ENCODE measurements around the gene LRRC4. TPM values are rescaled to one million over a fixed set of nuclear protein-coding genes. Genes with fewer than 3 reads are reported as not detected.

LRRC4 gene
- total RNA-seq, 2 experiments from 2014 or later, result 1.1 to 1.6 TPM

DNA sequence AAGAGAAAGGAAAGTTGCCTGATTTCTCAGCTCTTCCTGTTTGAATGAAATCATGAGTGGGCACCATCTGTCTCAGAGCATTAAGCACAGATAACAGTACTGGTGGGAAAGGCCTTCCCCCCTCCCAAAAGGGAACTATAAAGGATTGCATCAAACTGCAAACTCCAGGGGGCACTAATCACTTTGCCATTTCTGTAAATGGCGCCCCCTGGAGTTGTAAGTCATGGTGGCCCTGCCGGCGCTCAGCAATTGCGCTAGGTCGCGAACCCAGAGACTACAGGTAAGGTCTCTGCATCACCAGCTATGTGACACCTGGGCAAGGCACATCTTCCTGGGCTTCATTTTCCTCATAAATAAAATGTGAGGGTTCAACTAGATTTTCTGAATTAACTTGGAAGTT lies 11.1 kb downstream of the LRRC4 start:
- no peaks in the 10 kb centered on the region for H3K9me3 ChIP-seq (ENCODE audit: control insufficient read depth in 1 of 2, insufficient read depth in 1 of 2, low read length in 2 of 2)
- H3K4me1 ChIP-seq (ENCODE audit: insufficient read depth, low read length), result no peaks in the 10 kb centered on the region
- TF ChIP-seq, protein P1, sequence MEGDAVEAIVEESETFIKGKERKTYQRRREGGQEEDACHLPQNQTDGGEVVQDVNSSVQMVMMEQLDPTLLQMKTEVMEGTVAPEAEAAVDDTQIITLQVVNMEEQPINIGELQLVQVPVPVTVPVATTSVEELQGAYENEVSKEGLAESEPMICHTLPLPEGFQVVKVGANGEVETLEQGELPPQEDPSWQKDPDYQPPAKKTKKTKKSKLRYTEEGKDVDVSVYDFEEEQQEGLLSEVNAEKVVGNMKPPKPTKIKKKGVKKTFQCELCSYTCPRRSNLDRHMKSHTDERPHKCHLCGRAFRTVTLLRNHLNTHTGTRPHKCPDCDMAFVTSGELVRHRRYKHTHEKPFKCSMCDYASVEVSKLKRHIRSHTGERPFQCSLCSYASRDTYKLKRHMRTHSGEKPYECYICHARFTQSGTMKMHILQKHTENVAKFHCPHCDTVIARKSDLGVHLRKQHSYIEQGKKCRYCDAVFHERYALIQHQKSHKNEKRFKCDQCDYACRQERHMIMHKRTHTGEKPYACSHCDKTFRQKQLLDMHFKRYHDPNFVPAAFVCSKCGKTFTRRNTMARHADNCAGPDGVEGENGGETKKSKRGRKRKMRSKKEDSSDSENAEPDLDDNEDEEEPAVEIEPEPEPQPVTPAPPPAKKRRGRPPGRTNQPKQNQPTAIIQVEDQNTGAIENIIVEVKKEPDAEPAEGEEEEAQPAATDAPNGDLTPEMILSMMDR (IDR thresholded peaks at IDR 0.05), result no peak
- H3K27me3 ChIP-seq (ENCODE audit: control insufficient read depth in 1 of 2, insufficient read depth in 2 of 2, low read length in 2 of 2), result no peaks in the 10 kb centered on the region
- POLR2A ChIA-PET, result no interaction called here
- Mint-ChIP-seq H3K27me3 (no peaks in the 10 kb centered on the region), H3K9me3 (no peaks in the 10 kb centered on the region), H3K27ac (no peak overlapping the region), H3K4me3 (no peak overlapping the region), H3K4me1 (ENCODE audit: low read depth) (no peaks in the 10 kb centered on the region), H3K36me3 (ENCODE audit: low read depth) (peaks cover 24% of the 10 kb centered on the region)
- DNase-seq (peak in 4 of 14 experiments; percentile 16 to 46 (median 28)), ATAC-seq (ENCODE audit: poor library complexity) (no peak)
- no peak overlapping the region for H3K4me3 ChIP-seq (ENCODE audit: low read length)
- intact Hi-C loops (cut with DNase I, micrococcal nuclease), result no loop called here
- peaks cover 22% of the 10 kb centered on the region for H3K36me3 ChIP-seq (ENCODE audit: insufficient read depth, low read length)
- CTCF ChIA-PET, result no interaction called here
- no peak overlapping the region for H3K27ac ChIP-seq (ENCODE audit: low read depth in 1 of 2, low read length in 2 of 2)

DNA sequence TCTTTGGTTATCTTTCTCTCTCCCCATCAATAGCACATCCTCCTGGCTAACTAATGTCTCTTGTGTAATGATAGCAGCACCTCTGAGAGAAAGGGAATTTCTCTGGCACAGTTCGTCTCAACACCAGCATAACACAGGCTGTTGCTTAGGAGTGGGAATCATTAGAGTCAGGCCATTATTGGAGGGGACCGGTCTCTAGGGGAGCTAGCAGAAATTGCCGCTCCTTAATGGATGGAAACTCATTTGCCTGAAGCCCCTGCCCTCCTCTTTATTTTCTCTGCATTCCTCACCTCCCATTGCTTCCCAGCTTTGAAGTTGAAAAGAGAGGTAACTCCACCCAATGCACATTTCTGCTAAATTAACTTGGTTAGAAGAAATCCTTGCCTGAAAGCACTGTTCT lies 11.9 kb downstream of the LRRC4 start:
- ATAC-seq (ENCODE audit: poor library complexity) (no peak), DNase-seq (no peak)
- H3K36me3 Mint-ChIP-seq (ENCODE audit: low read depth), result peaks cover 24% of the 10 kb centered on the region
- Histone ChIP-seq H3K36me3 (ENCODE audit: insufficient read depth, low read length) (peaks cover 22% of the 10 kb centered on the region), H3K27me3 (ENCODE audit: control insufficient read depth in 1 of 2, insufficient read depth in 2 of 2, low read length in 2 of 2) (no peaks in the 10 kb centered on the region), H3K9me3 (ENCODE audit: control insufficient read depth in 1 of 2, insufficient read depth in 1 of 2, low read length in 2 of 2) (no peaks in the 10 kb centered on the region), H3K4me3 (ENCODE audit: low read length) (no peak overlapping the region), H3K4me1 (ENCODE audit: insufficient read depth, low read length) (no peaks in the 10 kb centered on the region), H3K27ac (ENCODE audit: low read depth in 1 of 2, low read length in 2 of 2) (no peak overlapping the region)
- TF ChIP-seq, protein P1 (IDR thresholded peaks at IDR 0.05), result no peak
- H3K4me1 Mint-ChIP-seq (ENCODE audit: low read depth), result no peaks in the 10 kb centered on the region
- intact Hi-C loops (cut with DNase I, micrococcal nuclease), result no loop called here
- H3K4me3 Mint-ChIP-seq, result no peak overlapping the region
- no peaks in the 10 kb centered on the region for H3K9me3 Mint-ChIP-seq
- ChIA-PET POLR2A (no interaction called here), CTCF (no interaction called here)
- no peak overlapping the region for H3K27ac Mint-ChIP-seq
- no peaks in the 10 kb centered on the region for H3K27me3 Mint-ChIP-seq

DNA sequence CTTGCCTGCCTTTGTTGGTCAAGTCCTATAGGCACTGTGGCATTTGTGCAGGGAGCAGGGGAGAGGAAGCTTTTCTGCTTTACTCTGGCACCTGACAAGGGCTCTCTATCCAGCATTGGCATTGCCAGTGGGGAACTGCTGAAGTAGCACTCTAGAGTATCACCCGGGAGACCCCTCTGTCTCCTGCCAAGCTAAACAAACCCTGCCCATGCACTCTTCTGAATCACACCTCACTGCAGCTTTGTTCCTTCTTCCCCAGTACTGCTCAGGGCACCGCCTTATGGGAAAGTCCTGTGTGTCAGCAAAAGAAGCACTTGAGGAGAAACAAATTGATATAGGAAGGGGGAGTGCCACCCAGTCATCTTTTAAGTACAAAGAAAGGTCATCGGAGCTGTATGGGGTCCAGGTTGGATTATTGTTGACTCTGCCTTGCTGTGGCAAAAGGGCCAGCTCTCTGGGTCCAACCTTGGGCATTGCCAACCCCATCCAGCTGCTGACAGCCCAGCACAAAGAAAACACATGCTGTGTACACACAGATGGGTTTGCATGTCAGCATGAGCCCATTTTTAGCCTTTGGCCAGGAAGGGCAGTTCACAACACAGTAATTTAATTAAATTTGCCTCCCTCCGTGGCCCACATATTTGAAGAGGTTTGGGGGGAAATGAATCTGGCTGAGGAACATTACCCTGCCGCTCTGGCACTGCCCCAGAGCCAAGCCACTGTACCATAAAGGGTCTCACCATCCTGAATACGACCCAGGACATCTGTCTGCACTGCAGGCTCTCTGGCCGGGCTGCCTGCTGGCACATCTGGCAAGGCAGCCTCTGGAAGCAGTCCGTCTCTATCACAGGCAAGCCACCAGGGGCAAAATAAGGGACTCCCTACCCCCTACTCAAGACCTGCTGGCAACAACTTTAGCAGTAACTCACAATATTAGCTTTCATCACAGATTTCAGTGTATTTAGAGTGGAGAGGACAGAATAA lies 13.1 kb downstream of the LRRC4 start:
- DNase-seq (no peak), ATAC-seq (ENCODE audit: poor library complexity) (no peak)
- peaks cover 31% of the 10 kb centered on the region for H3K36me3 Mint-ChIP-seq (ENCODE audit: low read depth)
- no peaks in the 10 kb centered on the region for H3K27me3 ChIP-seq (ENCODE audit: control insufficient read depth in 1 of 2, insufficient read depth in 2 of 2, low read length in 2 of 2)
- no peaks in the 10 kb centered on the region for H3K4me1 ChIP-seq (ENCODE audit: insufficient read depth, low read length)
- ChIA-PET POLR2A (no interaction called here), CTCF (no interaction called here)
- H3K36me3 ChIP-seq (ENCODE audit: insufficient read depth, low read length), result peaks cover 21% of the 10 kb centered on the region
- no peak overlapping the region for H3K4me3 Mint-ChIP-seq
- no peaks in the 10 kb centered on the region for H3K4me1 Mint-ChIP-seq (ENCODE audit: low read depth)
- intact Hi-C loops (cut with DNase I, micrococcal nuclease), result no loop called here
- no peaks in the 10 kb centered on the region for H3K27me3 Mint-ChIP-seq
- H3K9me3 Mint-ChIP-seq, result no peaks in the 10 kb centered on the region
- H3K27ac Mint-ChIP-seq, result no peak overlapping the region
- no peak overlapping the region for H3K27ac ChIP-seq (ENCODE audit: low read depth in 1 of 2, low read length in 2 of 2)
- TF ChIP-seq, protein P1 (IDR thresholded peaks at IDR 0.05), result no peak
- no peak overlapping the region for H3K4me3 ChIP-seq (ENCODE audit: low read length)
- no peaks in the 10 kb centered on the region for H3K9me3 ChIP-seq (ENCODE audit: control insufficient read depth in 1 of 2, insufficient read depth in 1 of 2, low read length in 2 of 2)

Data from CD4-positive, alpha-beta T cell (primary cell).